ENCODE data around the gene OTUD7B.

Gene OTUD7B

GRCh38 chr1:149899460-149900284 lies 110.9 kb downstream of the OTUD7B start, which contains the start of gene BOLA1:
BOLA1 (plus strand) TSS chr1:149899568; CDS start chr1:149900060, 492 bp downstream.
- Histone ChIP-seq H3K4me3 (ENCODE audit: low read length, poor library complexity, severe bottlenecking) (peak within 1 kb of the TSS; percentile 83), H3K9me3 (ENCODE audit: insufficient read depth, low read depth, low read length) (no peaks in the 10 kb centered on the region), H4K20me1 (ENCODE audit: insufficient read depth, low read length, poor library complexity, severe bottlenecking) (no peaks in the 10 kb centered on the region), H3K27me3 (ENCODE audit: insufficient read depth, low read length, poor library complexity, severe bottlenecking) (no peaks in the 10 kb centered on the region), H3K4me2 (ENCODE audit: low read depth, low read length, poor library complexity, severe bottlenecking) (peak within 1 kb of the TSS; percentile 79), H3K9ac (ENCODE audit: low read depth, low read length, poor library complexity, severe bottlenecking) (peak within 1 kb of the TSS; percentile 86), H3K79me2 (ENCODE audit: insufficient read depth, low read length) (peaks cover 10% of the 10 kb centered on the region; the same call in 1 of the 2 replicates), H3F3A (ENCODE audit: low read depth) (no peaks in the 10 kb centered on the region), H2AFZ (ENCODE audit: low read length) (peak within 1 kb of the TSS; percentile 92), H3K36me3 (ENCODE audit: insufficient read depth, low read length) (no peaks in the 10 kb centered on the region), H3K4me1 (ENCODE audit: insufficient read depth, low read length, poor library complexity, severe bottlenecking) (peaks cover 12% of the 10 kb centered on the region), H3K9me2 (replicated peaks; ENCODE audit: low read depth, low read length) (no peaks in the 10 kb centered on the region)
- no peak for TF ChIP-seq EZH2phosphoT487 (IDR thresholded peaks at IDR 0.05; ENCODE audit: borderline replicate concordance)
- TF ChIP-seq CTCF (conservative IDR thresholded peaks at IDR 0.05; ENCODE audit: low read length): no peak

- H4K20me1 ChIP-seq (ENCODE audit: insufficient read depth, low read length, poor library complexity, severe bottlenecking): no peaks in the 10 kb centered on the region
- H3K4me1 ChIP-seq (ENCODE audit: insufficient read depth, low read length, poor library complexity, severe bottlenecking): peaks cover 12% of the 10 kb centered on the region
- TF ChIP-seq CTCF (conservative IDR thresholded peaks at IDR 0.05; ENCODE audit: low read length): no peak
Measured at GRCh38 chr1:149896575-149896974, 114.0 kb downstream of the OTUD7B start.

GRCh38 chr1:149888999-149889289 lies 121.6 kb downstream of the OTUD7B start:
- no peaks in the 10 kb centered on the region for H3K36me3 ChIP-seq (ENCODE audit: insufficient read depth, low read length)
- no peaks in the 10 kb centered on the region for H4K20me1 ChIP-seq (ENCODE audit: insufficient read depth, low read length, poor library complexity, severe bottlenecking)
- H3K4me3 ChIP-seq (ENCODE audit: low read length, poor library complexity, severe bottlenecking): peak overlapping the region; percentile 79
- H2AFZ ChIP-seq (ENCODE audit: low read length): peak overlapping the region; percentile 72; the same call in 1 of the 2 replicates
- no peak for TF ChIP-seq CTCF (conservative IDR thresholded peaks at IDR 0.05; ENCODE audit: low read length)
- TF ChIP-seq EZH2phosphoT487 (IDR thresholded peaks at IDR 0.05; ENCODE audit: borderline replicate concordance): no peak
- H3K9me3 ChIP-seq (ENCODE audit: insufficient read depth, low read depth, low read length): no peaks in the 10 kb centered on the region
- H3K4me2 ChIP-seq (ENCODE audit: low read depth, low read length, poor library complexity, severe bottlenecking): peak overlapping the region; percentile 87
- peaks cover 18% of the 10 kb centered on the region for H3K4me1 ChIP-seq (ENCODE audit: insufficient read depth, low read length, poor library complexity, severe bottlenecking)
- no peaks in the 10 kb centered on the region for H3K9me2 ChIP-seq (replicated peaks; ENCODE audit: low read depth, low read length)
- peak overlapping the region; percentile 97 for H3K9ac ChIP-seq (ENCODE audit: low read depth, low read length, poor library complexity, severe bottlenecking)
- H3K27me3 ChIP-seq (ENCODE audit: insufficient read depth, low read length, poor library complexity, severe bottlenecking): no peaks in the 10 kb centered on the region
- H3K79me2 ChIP-seq (ENCODE audit: insufficient read depth, low read length): peaks cover 6% of the 10 kb centered on the region
- H3F3A ChIP-seq (ENCODE audit: low read depth): peaks cover 21% of the 10 kb centered on the region

More at GRCh38 chr1:149896575-149896974, 114.0 kb downstream of the OTUD7B start:
- Histone ChIP-seq H3K79me2 (ENCODE audit: insufficient read depth, low read length) (peaks cover 10% of the 10 kb centered on the region; the same call in 1 of the 2 replicates), H3K4me2 (ENCODE audit: low read depth, low read length, poor library complexity, severe bottlenecking) (no peak overlapping the region), H2AFZ (ENCODE audit: low read length) (no peak overlapping the region), H3K9ac (ENCODE audit: low read depth, low read length, poor library complexity, severe bottlenecking) (no peak overlapping the region), H3K27me3 (ENCODE audit: insufficient read depth, low read length, poor library complexity, severe bottlenecking) (no peaks in the 10 kb centered on the region), H3F3A (ENCODE audit: low read depth) (no peaks in the 10 kb centered on the region), H3K36me3 (ENCODE audit: insufficient read depth, low read length) (no peaks in the 10 kb centered on the region), H3K9me3 (ENCODE audit: insufficient read depth, low read depth, low read length) (no peaks in the 10 kb centered on the region), H3K9me2 (replicated peaks; ENCODE audit: low read depth, low read length) (no peaks in the 10 kb centered on the region), H3K4me3 (ENCODE audit: low read length, poor library complexity, severe bottlenecking) (no peak overlapping the region)

All from Loucy (cell line).